K562 (cell line): ENCODE results near the gene DENND4C. TPM values are rescaled to one million over a fixed set of nuclear protein-coding genes. Genes with fewer than 3 reads are reported as not detected.
A peak's percentile ranks its signal among the peaks of the same experiment; 100 is the strongest.

Experiments
- ATAC-seq: fragments of 200-7000 bp; cut with Tn5 transposase; 3 replicates; pipeline ENCODE4 v1.9.1; 2020; ENCODE audit warnings: moderate library complexity
- BruUV-seq: library from RNA; stranded (reverse); fragments of 400-500 nt; replicated peaks from 2 replicates; lab custom pipeline; 2021; lab: Mats Ljungman, UMichigan
- CTCF ChIA-PET: fragments of 300-600 bp; formaldehyde crosslinking; extraction: SDS; loops from one replicate; lab custom pipeline; 2021; ENCODE audit warnings: low intra/inter-chr PET ratio; lab: Yijun Ruan, JAX
- POLR2A ChIA-PET: fragments of 300-600, 350-650 bp; sonication (Branson Sonifier 250); formaldehyde crosslinking; extraction: SDS; loops from one replicate; lab custom pipeline; 2021; ENCODE audit warnings: antibody characterized with exemption, inconsistent platforms; lab: Yijun Ruan, JAX
- DNase-seq, 4 experiments: peaks; one replicate each; pipeline versions ENCODE4 v3.0.0 to v3.0.0-alpha.2; 2011 to 2018; ENCODE audit warnings: low spot score in 3 of 4, mixed read lengths in 3 of 4; ENCODE audit errors: extremely low read depth in 1 of 4
- FAIRE-seq: peaks from 2 replicates; lab custom pipeline; 2011; peaks lifted over from hg19 to GRCh38; lab: Jason Lieb, UNC
- H2AFZ ChIP-seq: 2 replicates; pipeline ENCODE4 v1.6.0; 2011; ENCODE audit warnings: low read depth, low read length, control low read depth, inconsistent platforms
- H3K27ac ChIP-seq: fragments of 200-600 bp; 3 replicates; pipeline ENCODE4 v1.8.0; 2011; ENCODE audit warnings: low read depth, mild to moderate bottlenecking, control low read depth, inconsistent platforms, low read length, moderate library complexity, mixed read lengths; ENCODE audit errors: extremely low read depth
- H3K27me3 ChIP-seq, 2 experiments: fragments of 300-600 bp in 1 of 2; 2 replicates in 1 of 2; 3 replicates in 1 of 2; pipeline versions ENCODE4 v1.6.0 to v1.8.0; 2011; ENCODE audit warnings: inconsistent platforms in 2 of 2, low read length in 2 of 2, mild to moderate bottlenecking in 1 of 2, mixed read lengths in 1 of 2, moderate library complexity in 1 of 2; ENCODE audit not compliant: control insufficient read depth in 2 of 2, insufficient read depth in 2 of 2
- H3K36me3 ChIP-seq: fragments of 300-600 bp; 3 replicates; pipeline ENCODE4 v1.8.0; 2011; ENCODE audit warnings: mild to moderate bottlenecking, low read length, inconsistent platforms; ENCODE audit not compliant: control insufficient read depth, insufficient read depth
- H3K4me1 ChIP-seq, 2 experiments: fragments of 200-600 bp in 1 of 2; replicated peaks in 1 of 2; 2 replicates in 1 of 2; 3 replicates in 1 of 2; pipeline versions ENCODE4 v1.5.1 to v1.8.0; 2011; ENCODE audit warnings: inconsistent platforms in 2 of 2, low read length in 2 of 2, mild to moderate bottlenecking in 1 of 2, mixed read lengths in 1 of 2, moderate library complexity in 1 of 2; ENCODE audit not compliant: control insufficient read depth in 2 of 2, insufficient read depth in 2 of 2
- H3K4me2 ChIP-seq: 2 replicates; pipeline ENCODE4 v1.6.1; 2011; ENCODE audit warnings: low read length, control low read depth, inconsistent platforms, mixed read lengths; ENCODE audit not compliant: insufficient read depth
- H3K4me3 ChIP-seq: fragments of 200-600 bp; sonication (generic), shearing (Covaris generic); 2 replicates; pipeline ENCODE4 v1.5.1; 2016; ENCODE audit warnings: control low read depth, inconsistent platforms
- H3K79me2 ChIP-seq: fragments of 200-600 bp; 3 replicates; pipeline ENCODE4 v1.8.0; 2011; ENCODE audit warnings: low read length, inconsistent platforms; ENCODE audit not compliant: control insufficient read depth, insufficient read depth
- H3K9ac ChIP-seq, 2 experiments: 2 replicates each; pipeline versions ENCODE4 v1.6.0 to v1.6.1; 2011; ENCODE audit warnings: low read depth in 2 of 2, low read length in 2 of 2, control low read depth in 1 of 2, inconsistent platforms in 1 of 2, mild to moderate bottlenecking in 1 of 2, mixed read lengths in 1 of 2; ENCODE audit not compliant: insufficient read depth in 1 of 2
- H3K9me1 ChIP-seq: one replicate; pipeline ENCODE4 v1.6.0; 2011; ENCODE audit warnings: inconsistent platforms, mild to moderate bottlenecking, low read length, moderate library complexity; ENCODE audit not compliant: control insufficient read depth, insufficient read depth
- H3K9me3 ChIP-seq: replicated peaks from 2 replicates; pipeline ENCODE4 v1.5.1; 2011; ENCODE audit warnings: low read depth, low read length, inconsistent platforms; ENCODE audit not compliant: control insufficient read depth, insufficient read depth
- H4K20me1 ChIP-seq: replicated peaks from 2 replicates; pipeline ENCODE4 v1.6.1; 2011; ENCODE audit warnings: low read length, inconsistent platforms, mixed read lengths; ENCODE audit not compliant: control insufficient read depth, insufficient read depth
- C11orf30 ChIP-seq: fragments of 450-650 bp; IDR thresholded peaks from 2 replicates; pipeline ENCODE4 v1.6.1; 2016; ENCODE audit warnings: low read depth, mild to moderate bottlenecking
- RAD21 ChIP-seq, 2 experiments: fragments of 250-450 bp in 1 of 2; fragments of 450-650 bp in 1 of 2; sonication (Bioruptor Pico) in 1 of 2; formaldehyde crosslinking in 1 of 2; IDR thresholded peaks in 1 of 2; conservative IDR thresholded peaks in 1 of 2; 2 replicates each; pipeline versions ENCODE4 v1.4.0 to v1.8.0; 2020 to 2022; ENCODE audit warnings: mild to moderate bottlenecking in 2 of 2, moderate library complexity in 1 of 2
- SMC3 ChIP-seq: conservative IDR thresholded peaks from 2 replicates; pipeline ENCODE4 v1.6.1; 2011; ENCODE audit warnings: low read depth, low read length, improper control_type of control experiment; ENCODE audit not compliant: insufficient read depth
- ZNF316 ChIP-seq: fragments of 450-650 bp; IDR thresholded peaks from 2 replicates; pipeline ENCODE4 v1.6.1; 2016
- WGBS: fragments of 100-300 bp; shearing (Covaris generic); methylation state at CpG from one replicate; pipeline ENCODE4 v1.1.6; 2016; ENCODE audit warnings: low coverage, mixed read lengths; ENCODE audit not compliant: insufficient coverage; ENCODE audit errors: missing lambda C conversion rate; 5-methylcytosine and 5-hydroxymethylcytosine counted together
- in situ Hi-C: fragments of 300-500 bp; cut with MboI; formaldehyde crosslinking; loops from 4 replicates; pipeline ENCODE4 v1.15.0; 2018; ENCODE audit warnings: inconsistent platforms, mixed read lengths
- intact Hi-C: fragments of 100-400 bp; cut with micrococcal nuclease; formaldehyde crosslinking; loops from 2 replicates; pipeline ENCODE4 v1.14.2; 2022
- polyA plus RNA-seq, 8 experiments: library from polyadenylated mRNA; depleted of rRNA in 4 of 8; stranded (reverse) in 5 of 8; unstranded in 3 of 8; fragments of >200 nt; fragmentation: Nextera tagmentation in 2 of 8; fragmentation: Illumina TruSeq in 1 of 8; extraction: Ambion mirVana in 2 of 8; extraction: Trizol in 1 of 8; gene quantifications; 2 replicates each; pipeline versions ENCODE4 v1.2.1 to v1.2.3, GENCODE V29; 2011 to 2014; ENCODE audit warnings: inconsistent platforms in 1 of 8, missing spikeins in 1 of 8
- total RNA-seq, 7 experiments: library from RNA; depleted of rRNA in 6 of 7; stranded (reverse); fragments of >200 nt in 6 of 7; fragmentation: Illumina TruSeq in 2 of 7; extraction: Trizol in 2 of 7; gene quantifications; 2 replicates each; pipeline versions ENCODE4 v1.2.1 to v1.2.3, GENCODE V29; 2011 to 2021; ENCODE audit warnings: low replicate concordance in 1 of 7
- TF ChIP-seq, protein P1 (sequence below): fragments of 250-450 bp; sonication (Bioruptor Pico); IDR thresholded peaks from 2 replicates; pipeline ENCODE4 v1.5.1; 2021; ENCODE audit warnings: mild to moderate bottlenecking
- TF ChIP-seq, protein P2 (sequence below): fragments of 200-800 bp; sonication (Bioruptor generic); IDR thresholded peaks from 2 replicates; pipeline ENCODE4 v1.6.1; 2016; ENCODE audit warnings: missing genetic modification characterization, missing compliant biosample characterization

DENND4C gene
- total and polyA plus RNA-seq, 9 of the 15 experiments (the other 6 are each of a cell fraction or from before 2014, with no cell fraction given) = 4.8 to 31.8 (median 13.9) TPM

DNA sequence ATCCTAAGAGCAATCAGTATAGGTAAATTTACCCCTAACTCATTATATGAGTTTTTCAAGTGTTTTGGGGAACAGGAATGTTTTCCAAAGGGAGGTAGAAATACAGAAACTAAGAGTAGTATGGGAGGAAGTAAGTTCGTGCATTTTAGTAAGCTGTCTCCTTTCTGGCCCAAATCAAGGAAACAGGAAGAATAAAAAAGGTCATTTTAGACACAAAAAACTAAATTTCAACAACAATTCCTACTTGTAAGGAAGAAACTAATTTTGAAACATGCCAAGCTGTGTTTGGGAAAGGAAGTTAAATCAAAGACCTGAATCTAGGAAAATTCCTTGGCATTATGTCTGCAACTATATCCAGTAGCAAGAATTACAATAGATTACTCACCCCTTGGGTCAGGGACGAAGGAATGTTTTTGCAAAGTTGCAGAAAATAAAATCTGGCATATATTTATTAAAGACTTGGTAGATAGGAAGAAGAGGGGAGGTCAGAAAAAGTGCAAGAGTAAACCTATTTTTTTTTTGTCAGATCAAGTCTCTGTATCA lies 156.1 kb downstream of the DENND4C start:
- FAIRE-seq (no peak), ATAC-seq (no peak), DNase-seq (no peak)
- H3K27ac ChIP-seq = no peak overlapping the region
- WGBS = 50% methylated on average over 2 of the region's 2 CpGs
- no peaks in the 10 kb centered on the region for H4K20me1 ChIP-seq
- TF ChIP-seq, protein P1, sequence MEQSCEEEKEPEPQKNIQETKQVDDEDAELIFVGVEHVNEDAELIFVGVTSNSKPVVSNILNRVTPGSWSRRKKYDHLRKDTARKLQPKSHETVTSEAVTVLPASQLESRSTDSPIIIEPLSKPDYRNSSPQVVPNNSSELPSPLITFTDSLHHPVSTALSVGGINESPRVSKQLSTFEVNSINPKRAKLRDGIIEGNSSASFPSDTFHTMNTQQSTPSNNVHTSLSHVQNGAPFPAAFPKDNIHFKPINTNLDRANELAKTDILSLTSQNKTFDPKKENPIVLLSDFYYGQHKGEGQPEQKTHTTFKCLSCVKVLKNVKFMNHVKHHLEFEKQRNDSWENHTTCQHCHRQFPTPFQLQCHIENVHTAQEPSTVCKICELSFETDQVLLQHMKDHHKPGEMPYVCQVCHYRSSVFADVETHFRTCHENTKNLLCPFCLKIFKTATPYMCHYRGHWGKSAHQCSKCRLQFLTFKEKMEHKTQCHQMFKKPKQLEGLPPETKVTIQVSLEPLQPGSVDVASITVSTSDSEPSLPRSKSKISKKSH (CRISPR knock-in tag) = no peak
- peak; percentile 11; the same call in 1 of the 2 replicates for TF ChIP-seq ZNF316
- 0 out of 2 replicates have a peak, but pooled peaks have one; percentile 21 for TF ChIP-seq C11orf30
- H3K4me2 ChIP-seq = peak overlapping the region; percentile 8; the same call in 1 of the 2 replicates
- in situ Hi-C loops = no loop called here
- H3K79me2 ChIP-seq = 0 out of 3 replicates have a peak, but pooled peaks cover 2% of the 10 kb centered on the region
- ChIA-PET CTCF (no interaction called here), POLR2A (no interaction called here)
- peaks cover 0 to 7% of the 10 kb centered on the region in 2 experiments; a peak in 2 of 5 replicates for H3K4me1 ChIP-seq
- intact Hi-C loops = loop anchor here (10.0 kb wide), 1 partner anchor 192 kb away; no protein-coding TSS in a partner anchor
- no peaks in the 10 kb centered on the region for H3K27me3 ChIP-seq
- no peaks in the 10 kb centered on the region for H3K9me1 ChIP-seq
- H3K9me3 ChIP-seq = no peaks in the 10 kb centered on the region
- no TSS peak for BruUV-seq
- no peaks in the 10 kb centered on the region for H3K36me3 ChIP-seq
- no peak overlapping the region for H3K9ac ChIP-seq
- no peak overlapping the region for H3K4me3 ChIP-seq
- H2AFZ ChIP-seq = peak overlapping the region; percentile 71

DNA sequence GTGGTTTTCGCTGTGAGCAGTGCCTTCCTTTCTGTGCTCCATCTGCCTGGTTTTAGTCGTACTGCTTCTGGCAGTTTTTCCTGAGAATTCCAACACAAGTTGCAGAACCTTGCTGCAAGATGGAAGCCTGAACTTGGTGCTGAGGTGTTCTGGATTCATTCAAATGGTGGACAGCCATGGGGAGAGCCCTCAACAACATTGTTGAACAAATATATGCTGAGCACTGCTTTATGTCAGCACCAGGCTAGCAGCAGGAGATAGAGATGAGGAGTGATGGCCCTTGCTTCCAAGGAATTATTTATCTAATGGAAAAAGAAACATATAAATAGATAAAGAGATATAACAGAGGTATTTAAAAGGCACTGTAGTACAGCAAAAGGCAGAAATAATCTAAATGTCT lies 156.8 kb downstream of the DENND4C start:
- no peak overlapping the region for H3K9ac ChIP-seq
- DNase-seq = no peak
- no peaks in the 10 kb centered on the region for H3K27me3 ChIP-seq
- 46% methylated on average over 2 of the region's 2 CpGs for WGBS
- peak overlapping the region; percentile 58 for H2AFZ ChIP-seq
- BruUV-seq = no TSS peak
- H3K4me2 ChIP-seq = no peak overlapping the region
- H3K9me1 ChIP-seq = no peaks in the 10 kb centered on the region
- no peaks in the 10 kb centered on the region for H3K9me3 ChIP-seq
- peaks cover 0 to 5% of the 10 kb centered on the region in 2 experiments; a peak in 1 of 5 replicates for H3K4me1 ChIP-seq
- in situ Hi-C loops = no loop called here
- H3K79me2 ChIP-seq = no peaks in the 10 kb centered on the region
- no peak for ATAC-seq
- CTCF ChIA-PET = no interaction called here
- intact Hi-C loops = loop anchor here (10.0 kb wide), 1 partner anchor 193 kb away; no protein-coding TSS in a partner anchor
- no peaks in the 10 kb centered on the region for H4K20me1 ChIP-seq
- H3K36me3 ChIP-seq = no peaks in the 10 kb centered on the region
- no peak overlapping the region for H3K27ac ChIP-seq
- POLR2A ChIA-PET = no interaction called here
- no peak overlapping the region for H3K4me3 ChIP-seq
- FAIRE-seq = no peak
- TF ChIP-seq RAD21 (CRISPR knock-in tag; conservative IDR thresholded peaks at IDR 0.05 in 1 of 2, IDR thresholded peaks at IDR 0.05 in 1 of 2) (no peak), SMC3 (no peak)
- TF ChIP-seq, protein P2, sequence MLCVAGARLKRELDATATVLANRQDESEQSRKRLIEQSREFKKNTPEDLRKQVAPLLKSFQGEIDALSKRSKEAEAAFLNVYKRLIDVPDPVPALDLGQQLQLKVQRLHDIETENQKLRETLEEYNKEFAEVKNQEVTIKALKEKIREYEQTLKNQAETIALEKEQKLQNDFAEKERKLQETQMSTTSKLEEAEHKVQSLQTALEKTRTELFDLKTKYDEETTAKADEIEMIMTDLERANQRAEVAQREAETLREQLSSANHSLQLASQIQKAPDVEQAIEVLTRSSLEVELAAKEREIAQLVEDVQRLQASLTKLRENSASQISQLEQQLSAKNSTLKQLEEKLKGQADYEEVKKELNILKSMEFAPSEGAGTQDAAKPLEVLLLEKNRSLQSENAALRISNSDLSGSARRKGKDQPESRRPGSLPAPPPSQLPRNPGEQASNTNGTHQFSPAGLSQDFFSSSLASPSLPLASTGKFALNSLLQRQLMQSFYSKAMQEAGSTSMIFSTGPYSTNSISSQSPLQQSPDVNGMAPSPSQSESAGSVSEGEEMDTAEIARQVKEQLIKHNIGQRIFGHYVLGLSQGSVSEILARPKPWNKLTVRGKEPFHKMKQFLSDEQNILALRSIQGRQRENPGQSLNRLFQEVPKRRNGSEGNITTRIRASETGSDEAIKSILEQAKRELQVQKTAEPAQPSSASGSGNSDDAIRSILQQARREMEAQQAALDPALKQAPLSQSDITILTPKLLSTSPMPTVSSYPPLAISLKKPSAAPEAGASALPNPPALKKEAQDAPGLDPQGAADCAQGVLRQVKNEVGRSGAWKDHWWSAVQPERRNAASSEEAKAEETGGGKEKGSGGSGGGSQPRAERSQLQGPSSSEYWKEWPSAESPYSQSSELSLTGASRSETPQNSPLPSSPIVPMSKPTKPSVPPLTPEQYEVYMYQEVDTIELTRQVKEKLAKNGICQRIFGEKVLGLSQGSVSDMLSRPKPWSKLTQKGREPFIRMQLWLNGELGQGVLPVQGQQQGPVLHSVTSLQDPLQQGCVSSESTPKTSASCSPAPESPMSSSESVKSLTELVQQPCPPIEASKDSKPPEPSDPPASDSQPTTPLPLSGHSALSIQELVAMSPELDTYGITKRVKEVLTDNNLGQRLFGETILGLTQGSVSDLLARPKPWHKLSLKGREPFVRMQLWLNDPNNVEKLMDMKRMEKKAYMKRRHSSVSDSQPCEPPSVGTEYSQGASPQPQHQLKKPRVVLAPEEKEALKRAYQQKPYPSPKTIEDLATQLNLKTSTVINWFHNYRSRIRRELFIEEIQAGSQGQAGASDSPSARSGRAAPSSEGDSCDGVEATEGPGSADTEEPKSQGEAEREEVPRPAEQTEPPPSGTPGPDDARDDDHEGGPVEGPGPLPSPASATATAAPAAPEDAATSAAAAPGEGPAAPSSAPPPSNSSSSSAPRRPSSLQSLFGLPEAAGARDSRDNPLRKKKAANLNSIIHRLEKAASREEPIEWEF (CRISPR knock-in tag) = no peak
